Upper lobe of right lung (tissue), 1 donor: ENCODE results near the gene PPP2R3C. TPM values are rescaled to one million over a fixed set of nuclear protein-coding genes. Genes with fewer than 3 reads are reported as not detected.
"Not testable (repeated sequence)": the region's sequence is repeated elsewhere in the genome, so short reads cannot be mapped to it uniquely, and the experiment has no call there.

Experiments
- ATAC-seq: fragments of 200-7000 bp; cut with Tn5 transposase; one replicate; pipeline ENCODE4 v1.9.1; 2020; ENCODE audit warnings: mild to moderate bottlenecking, moderate library complexity
- DNase-seq: peaks from one replicate; pipeline ENCODE4 v3.0.0-alpha.2; 2020
- H3K27ac ChIP-seq: fragments of 200-600 bp; one replicate; pipeline ENCODE4 v1.8.0; 2022
- H3K27me3 ChIP-seq: fragments of 200-600 bp; one replicate; pipeline ENCODE4 v1.8.0; 2022; ENCODE audit warnings: mild to moderate bottlenecking
- H3K36me3 ChIP-seq: fragments of 200-600 bp; one replicate; pipeline ENCODE4 v1.8.0; 2022
- H3K4me1 ChIP-seq: fragments of 200-600 bp; one replicate; pipeline ENCODE4 v1.8.0; 2022
- H3K4me3 ChIP-seq: fragments of 200-600 bp; one replicate; pipeline ENCODE4 v1.8.0; 2022; ENCODE audit warnings: mild to moderate bottlenecking
- H3K9me3 ChIP-seq: fragments of 200-600 bp; one replicate; pipeline ENCODE4 v1.8.0; 2022
- CTCF ChIP-seq: fragments of 200-600 bp; IDR thresholded peaks from one replicate; pipeline ENCODE4 v1.8.0; 2022; ENCODE audit warnings: antibody characterized with exemption
- intact Hi-C: fragments of 100-400 bp; cut with DNase I; formaldehyde crosslinking; loops from one replicate; pipeline ENCODE4 v1.11.0; 2022
- total RNA-seq: library from RNA; stranded (reverse); fragmentation: NEBNext Ultra II Directional; extraction: Animal tissue kit (Norgen Biotek cat#: 25700); gene quantifications from one replicate; pipeline ENCODE4 v1.2.1, GENCODE V29; 2021
- donor health status: DM: no; HTN: yes; CAD: no; lungs with severe emphysema.

The PPP2R3C gene
- total RNA-seq, 1 donor from 2014 or later: 34.2 TPM

GRCh38 chr14:35068238-35069012 lies 53.4 kb downstream of the PPP2R3C start:
- TF ChIP-seq CTCF: no peak
- H3K27me3 ChIP-seq: no peaks in the 10 kb centered on the region
- ATAC-seq (no peak), DNase-seq (no peak)
- no peak overlapping the region for H3K27ac ChIP-seq
- no peak overlapping the region for H3K4me3 ChIP-seq
- intact Hi-C loops: no loop called here
- peaks cover 35% of the 10 kb centered on the region for H3K36me3 ChIP-seq
- no peaks in the 10 kb centered on the region for H3K9me3 ChIP-seq
- no peaks in the 10 kb centered on the region for H3K4me1 ChIP-seq

- H3K27me3 ChIP-seq, H3K9me3 ChIP-seq, H3K4me3 ChIP-seq, H3K4me1 ChIP-seq, ATAC-seq, H3K27ac ChIP-seq, DNase-seq, intact Hi-C loops: not testable (repeated sequence)
- peaks cover 40% of the 10 kb centered on the region for H3K36me3 ChIP-seq
These were observed 56.1 kb downstream of the PPP2R3C start for GRCh38 chr14:35065731-35066130.

- H3K4me3 ChIP-seq, H3K27me3 ChIP-seq, DNase-seq, H3K4me1 ChIP-seq, intact Hi-C loops, H3K27ac ChIP-seq, H3K9me3 ChIP-seq: not testable (repeated sequence)
- H3K36me3 ChIP-seq: peaks cover 52% of the 10 kb centered on the region
- peak; percentile 85 for ATAC-seq
These were observed 60.5 kb downstream of the PPP2R3C start for GRCh38 chr14:35061113-35061791.

- H3K4me3 ChIP-seq: no peak overlapping the region
- DNase-seq (no peak), ATAC-seq (peak; percentile 66)
- H3K9me3 ChIP-seq: no peaks in the 10 kb centered on the region
- peak overlapping the region; percentile 44 for H3K27ac ChIP-seq
- no peak for TF ChIP-seq CTCF
- H3K4me1 ChIP-seq: peaks cover 20% of the 10 kb centered on the region
- H3K36me3 ChIP-seq: peaks cover 56% of the 10 kb centered on the region
- intact Hi-C loops: no loop called here
- H3K27me3 ChIP-seq: no peaks in the 10 kb centered on the region
These were observed 69.2 kb downstream of the PPP2R3C start for GRCh38 chr14:35052637-35053036.

- TF ChIP-seq CTCF: no peak
- Histone ChIP-seq H3K4me1 (peaks cover 27% of the 10 kb centered on the region), H3K4me3 (no peak overlapping the region), H3K27me3 (no peaks in the 10 kb centered on the region), H3K27ac (peak overlapping the region; percentile 44), H3K36me3 (peaks cover 49% of the 10 kb centered on the region), H3K9me3 (no peaks in the 10 kb centered on the region)
- intact Hi-C loops: no loop called here
- no peak for DNase-seq
- ATAC-seq: peak; percentile 73
These were observed 70.0 kb downstream of the PPP2R3C start for GRCh38 chr14:35051796-35052195.

- intact Hi-C loops: no loop called here
- no peak for ATAC-seq
- Histone ChIP-seq H3K4me1 (peaks cover 27% of the 10 kb centered on the region), H3K27me3 (no peaks in the 10 kb centered on the region), H3K4me3 (no peak overlapping the region), H3K36me3 (peaks cover 42% of the 10 kb centered on the region), H3K27ac (no peak overlapping the region), H3K9me3 (no peaks in the 10 kb centered on the region)
- DNase-seq: no peak
- TF ChIP-seq CTCF: no peak
These were observed 71.1 kb downstream of the PPP2R3C start for GRCh38 chr14:35050652-35051051.
